ENCODE data around the gene SUN2.

SUN2 gene

DNA sequence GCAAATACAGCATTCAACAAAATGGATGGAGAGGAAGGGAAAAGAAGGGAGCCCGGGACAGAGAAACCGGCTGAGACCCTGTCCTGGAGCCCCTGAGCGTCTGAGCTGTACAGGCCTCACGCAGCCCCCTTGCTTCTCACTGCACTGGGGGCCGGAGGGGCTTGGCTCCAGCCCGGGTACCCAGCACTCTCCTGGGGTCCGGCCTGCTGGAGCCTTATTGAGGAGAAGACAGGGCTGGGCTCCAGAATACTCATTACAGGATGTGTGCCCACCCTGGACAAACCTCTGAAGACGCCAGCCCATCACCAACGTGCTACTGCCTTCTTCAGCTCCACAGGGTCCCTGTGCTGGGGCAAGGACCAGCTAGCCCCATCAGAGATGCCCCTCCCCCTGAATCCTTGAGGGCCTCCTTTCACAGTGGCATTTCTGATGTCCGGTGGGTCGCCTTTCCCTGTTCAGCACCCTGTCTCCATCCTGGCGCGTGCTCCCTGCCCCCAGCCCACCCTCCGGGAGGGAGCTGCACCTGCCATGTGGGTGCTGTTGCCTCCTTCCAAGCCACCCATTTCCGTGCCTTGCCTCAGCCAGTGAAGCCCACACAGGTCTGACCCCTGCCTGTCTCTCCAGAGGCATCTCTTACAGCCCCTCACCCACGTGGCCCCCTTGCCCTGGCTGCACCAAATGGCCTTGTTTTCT is 14.6 kb upstream of the SUN2 start:
- Histone ChIP-seq H3K4me3 (ENCODE audit: low read depth, low read length) (no peak overlapping the region), H3K36me3 (ENCODE audit: control insufficient read depth in 2 of 2, insufficient read depth in 1 of 2, low read length in 2 of 2) (no peaks in the 10 kb centered on the region), H3K27ac (ENCODE audit: extremely low read depth, low read depth, low read length) (no peak overlapping the region), H3K9me3 (ENCODE audit: control insufficient read depth, insufficient read depth, low read depth, low read length) (no peaks in the 10 kb centered on the region), H3K4me1 (ENCODE audit: control insufficient read depth, insufficient read depth, low read length) (no peaks in the 10 kb centered on the region)
- CTCF ChIA-PET = interaction anchor here (0.5 to 6.6 kb wide), 12 partner anchors 11 to 510 kb away, joined by 3 to 63 read pairs (median 12); partner anchors contain the start of gene NPTXR
- POLR2A ChIA-PET = interaction anchor here (1.8 to 3.3 kb wide), 3 partner anchors 10 to 93 kb away, joined by 4 to 19 read pairs (median 18); partner anchors contain the start of gene NPTXR
- TF ChIP-seq ZNF274 (IDR thresholded peaks at IDR 0.05; ENCODE audit: low read length) (no peak), ZNF274 (tag by site-specific recombination; IDR thresholded peaks at IDR 0.05; ENCODE audit: borderline replicate concordance) (no peak), ZNF561 (tag by site-specific recombination; IDR thresholded peaks at IDR 0.05; ENCODE audit: borderline replicate concordance) (no peak), ZNF174 (tag by site-specific recombination; IDR thresholded peaks at IDR 0.05) (no peak), GLIS1 (tag by site-specific recombination; IDR thresholded peaks at IDR 0.05) (no peak), ZNF701 (tag by site-specific recombination; IDR thresholded peaks at IDR 0.05) (no peak), ZNF791 (tag by site-specific recombination; IDR thresholded peaks at IDR 0.05) (no peak), ZBTB1 (tag by site-specific recombination; IDR thresholded peaks at IDR 0.05) (no peak), ZNF214 (tag by site-specific recombination; IDR thresholded peaks at IDR 0.05; ENCODE audit: borderline replicate concordance) (no peak), ZNF16 (tag by site-specific recombination; IDR thresholded peaks at IDR 0.05; ENCODE audit: low read depth) (no peak)
- TF ChIP-seq, protein P1, sequence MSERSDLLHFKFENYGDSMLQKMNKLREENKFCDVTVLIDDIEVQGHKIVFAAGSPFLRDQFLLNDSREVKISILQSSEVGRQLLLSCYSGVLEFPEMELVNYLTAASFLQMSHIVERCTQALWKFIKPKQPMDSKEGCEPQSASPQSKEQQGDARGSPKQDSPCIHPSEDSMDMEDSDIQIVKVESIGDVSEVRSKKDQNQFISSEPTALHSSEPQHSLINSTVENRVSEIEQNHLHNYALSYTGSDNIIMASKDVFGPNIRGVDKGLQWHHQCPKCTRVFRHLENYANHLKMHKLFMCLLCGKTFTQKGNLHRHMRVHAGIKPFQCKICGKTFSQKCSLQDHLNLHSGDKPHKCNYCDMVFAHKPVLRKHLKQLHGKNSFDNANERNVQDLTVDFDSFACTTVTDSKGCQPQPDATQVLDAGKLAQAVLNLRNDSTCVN (tag by site-specific recombination; optimal IDR thresholded peaks at IDR 0.05) = no peak
- TF ChIP-seq, protein P2, sequence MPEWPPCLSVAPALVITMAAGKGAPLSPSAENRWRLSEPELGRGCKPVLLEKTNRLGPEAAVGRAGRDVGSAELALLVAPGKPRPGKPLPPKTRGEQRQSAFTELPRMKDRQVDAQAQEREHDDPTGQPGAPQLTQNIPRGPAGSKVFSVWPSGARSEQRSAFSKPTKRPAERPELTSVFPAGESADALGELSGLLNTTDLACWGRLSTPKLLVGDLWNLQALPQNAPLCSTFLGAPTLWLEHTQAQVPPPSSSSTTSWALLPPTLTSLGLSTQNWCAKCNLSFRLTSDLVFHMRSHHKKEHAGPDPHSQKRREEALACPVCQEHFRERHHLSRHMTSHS (tag by site-specific recombination; IDR thresholded peaks at IDR 0.05) = no peak
- TF ChIP-seq, protein P3, sequence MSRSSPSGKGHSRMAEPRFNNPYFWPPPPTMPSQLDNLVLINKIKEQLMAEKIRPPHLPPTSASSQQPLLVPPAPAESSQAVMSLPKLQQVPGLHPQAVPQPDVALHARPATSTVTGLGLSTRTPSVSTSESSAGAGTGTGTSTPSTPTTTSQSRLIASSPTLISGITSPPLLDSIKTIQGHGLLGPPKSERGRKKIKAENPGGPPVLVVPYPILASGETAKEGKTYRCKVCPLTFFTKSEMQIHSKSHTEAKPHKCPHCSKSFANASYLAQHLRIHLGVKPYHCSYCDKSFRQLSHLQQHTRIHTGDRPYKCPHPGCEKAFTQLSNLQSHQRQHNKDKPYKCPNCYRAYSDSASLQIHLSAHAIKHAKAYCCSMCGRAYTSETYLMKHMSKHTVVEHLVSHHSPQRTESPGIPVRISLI (tag by site-specific recombination; IDR thresholded peaks at IDR 0.05) = no peak
- TF ChIP-seq, protein P4, sequence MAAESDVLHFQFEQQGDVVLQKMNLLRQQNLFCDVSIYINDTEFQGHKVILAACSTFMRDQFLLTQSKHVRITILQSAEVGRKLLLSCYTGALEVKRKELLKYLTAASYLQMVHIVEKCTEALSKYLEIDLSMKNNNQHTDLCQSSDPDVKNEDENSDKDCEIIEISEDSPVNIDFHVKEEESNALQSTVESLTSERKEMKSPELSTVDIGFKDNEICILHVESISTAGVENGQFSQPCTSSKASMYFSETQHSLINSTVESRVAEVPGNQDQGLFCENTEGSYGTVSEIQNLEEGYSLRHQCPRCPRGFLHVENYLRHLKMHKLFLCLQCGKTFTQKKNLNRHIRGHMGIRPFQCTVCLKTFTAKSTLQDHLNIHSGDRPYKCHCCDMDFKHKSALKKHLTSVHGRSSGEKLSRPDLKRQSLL (tag by site-specific recombination; IDR thresholded peaks at IDR 0.05) = no peak
- TF ChIP-seq, protein P5, sequence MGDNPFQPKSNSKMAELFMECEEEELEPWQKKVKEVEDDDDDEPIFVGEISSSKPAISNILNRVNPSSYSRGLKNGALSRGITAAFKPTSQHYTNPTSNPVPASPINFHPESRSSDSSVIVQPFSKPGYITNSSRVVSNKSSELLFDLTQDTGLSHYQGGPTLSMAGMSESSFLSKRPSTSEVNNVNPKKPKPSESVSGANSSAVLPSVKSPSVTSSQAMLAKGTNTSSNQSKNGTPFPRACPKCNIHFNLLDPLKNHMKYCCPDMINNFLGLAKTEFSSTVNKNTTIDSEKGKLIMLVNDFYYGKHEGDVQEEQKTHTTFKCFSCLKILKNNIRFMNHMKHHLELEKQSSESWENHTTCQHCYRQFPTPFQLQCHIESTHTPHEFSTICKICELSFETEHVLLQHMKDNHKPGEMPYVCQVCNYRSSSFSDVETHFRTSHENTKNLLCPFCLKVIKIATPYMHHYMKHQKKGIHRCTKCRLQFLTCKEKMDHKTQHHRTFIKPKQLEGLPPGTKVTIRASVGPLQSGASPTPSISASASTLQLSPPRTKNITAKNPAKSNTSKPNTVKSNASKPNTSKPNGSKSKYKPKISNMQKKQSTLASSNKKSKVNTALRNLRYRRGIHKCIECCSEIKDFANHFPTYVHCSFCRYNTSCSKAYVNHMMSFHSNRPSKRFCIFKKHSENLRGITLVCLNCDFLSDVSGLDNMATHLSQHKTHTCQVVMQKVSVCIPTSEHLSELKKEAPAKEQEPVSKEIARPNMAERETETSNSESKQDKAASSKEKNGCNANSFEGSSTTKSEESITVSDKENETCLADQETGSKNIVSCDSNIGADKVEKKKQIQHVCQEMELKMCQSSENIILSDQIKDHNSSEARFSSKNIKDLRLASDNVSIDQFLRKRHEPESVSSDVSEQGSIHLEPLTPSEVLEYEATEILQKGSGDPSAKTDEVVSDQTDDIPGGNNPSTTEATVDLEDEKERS (tag by site-specific recombination; IDR thresholded peaks at IDR 0.05) = no peak
- TF ChIP-seq, protein P6, sequence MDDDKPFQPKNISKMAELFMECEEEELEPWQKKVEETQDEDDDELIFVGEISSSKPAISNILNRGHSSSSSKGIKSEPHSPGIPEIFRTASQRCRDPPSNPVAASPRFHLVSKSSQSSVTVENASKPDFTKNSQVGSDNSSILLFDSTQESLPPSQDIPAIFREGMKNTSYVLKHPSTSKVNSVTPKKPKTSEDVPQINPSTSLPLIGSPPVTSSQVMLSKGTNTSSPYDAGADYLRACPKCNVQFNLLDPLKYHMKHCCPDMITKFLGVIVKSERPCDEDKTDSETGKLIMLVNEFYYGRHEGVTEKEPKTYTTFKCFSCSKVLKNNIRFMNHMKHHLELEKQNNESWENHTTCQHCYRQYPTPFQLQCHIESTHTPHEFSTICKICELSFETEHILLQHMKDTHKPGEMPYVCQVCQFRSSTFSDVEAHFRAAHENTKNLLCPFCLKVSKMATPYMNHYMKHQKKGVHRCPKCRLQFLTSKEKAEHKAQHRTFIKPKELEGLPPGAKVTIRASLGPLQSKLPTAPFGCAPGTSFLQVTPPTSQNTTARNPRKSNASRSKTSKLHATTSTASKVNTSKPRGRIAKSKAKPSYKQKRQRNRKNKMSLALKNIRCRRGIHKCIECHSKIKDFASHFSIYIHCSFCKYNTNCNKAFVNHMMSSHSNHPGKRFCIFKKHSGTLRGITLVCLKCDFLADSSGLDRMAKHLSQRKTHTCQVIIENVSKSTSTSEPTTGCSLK (tag by site-specific recombination; IDR thresholded peaks at IDR 0.05) = no peak

All from HEK293 (cell line).